ENCODE measurements around the gene IPO13.

Gene IPO13, protein sequence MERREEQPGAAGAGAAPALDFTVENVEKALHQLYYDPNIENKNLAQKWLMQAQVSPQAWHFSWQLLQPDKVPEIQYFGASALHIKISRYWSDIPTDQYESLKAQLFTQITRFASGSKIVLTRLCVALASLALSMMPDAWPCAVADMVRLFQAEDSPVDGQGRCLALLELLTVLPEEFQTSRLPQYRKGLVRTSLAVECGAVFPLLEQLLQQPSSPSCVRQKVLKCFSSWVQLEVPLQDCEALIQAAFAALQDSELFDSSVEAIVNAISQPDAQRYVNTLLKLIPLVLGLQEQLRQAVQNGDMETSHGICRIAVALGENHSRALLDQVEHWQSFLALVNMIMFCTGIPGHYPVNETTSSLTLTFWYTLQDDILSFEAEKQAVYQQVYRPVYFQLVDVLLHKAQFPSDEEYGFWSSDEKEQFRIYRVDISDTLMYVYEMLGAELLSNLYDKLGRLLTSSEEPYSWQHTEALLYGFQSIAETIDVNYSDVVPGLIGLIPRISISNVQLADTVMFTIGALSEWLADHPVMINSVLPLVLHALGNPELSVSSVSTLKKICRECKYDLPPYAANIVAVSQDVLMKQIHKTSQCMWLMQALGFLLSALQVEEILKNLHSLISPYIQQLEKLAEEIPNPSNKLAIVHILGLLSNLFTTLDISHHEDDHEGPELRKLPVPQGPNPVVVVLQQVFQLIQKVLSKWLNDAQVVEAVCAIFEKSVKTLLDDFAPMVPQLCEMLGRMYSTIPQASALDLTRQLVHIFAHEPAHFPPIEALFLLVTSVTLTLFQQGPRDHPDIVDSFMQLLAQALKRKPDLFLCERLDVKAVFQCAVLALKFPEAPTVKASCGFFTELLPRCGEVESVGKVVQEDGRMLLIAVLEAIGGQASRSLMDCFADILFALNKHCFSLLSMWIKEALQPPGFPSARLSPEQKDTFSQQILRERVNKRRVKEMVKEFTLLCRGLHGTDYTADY

GRCh38 chr1:43946236-43947060 lies at the start of gene IPO13:
TSS of gene IPO13 (plus strand) at chr1:43946950. CDS start at chr1:43947601, 651 bp downstream.
- Mint-ChIP-seq H3K9me3 (no peaks in the 10 kb centered on the region), H3K27me3 (no peaks in the 10 kb centered on the region), H3K27ac (peak within 1 kb of the TSS; percentile 91), H3K4me1 (peaks cover 48% of the 10 kb centered on the region), H3K4me3 (peak within 1 kb of the TSS; percentile 92), H3K36me3 (peaks cover 12% of the 10 kb centered on the region)
- DNase-seq, result peak; percentile 96
- CTCF ChIA-PET, result interaction anchor here (0.7 to 9.3 kb wide), 7 partner anchors 10 to 182 kb away, joined by 3 to 105 read pairs (median 4); partner anchors contain the start of gene ARTN

- CTCF ChIA-PET, result no interaction called here
- no peak for DNase-seq
- Mint-ChIP-seq H3K36me3 (peaks cover 6% of the 10 kb centered on the region), H3K9me3 (no peaks in the 10 kb centered on the region), H3K4me1 (no peaks in the 10 kb centered on the region), H3K27ac (no peak overlapping the region), H3K4me3 (no peak overlapping the region), H3K27me3 (no peaks in the 10 kb centered on the region)
Observed at GRCh38 chr1:43898981-43899380, 47.8 kb upstream of the IPO13 start.

DNA sequence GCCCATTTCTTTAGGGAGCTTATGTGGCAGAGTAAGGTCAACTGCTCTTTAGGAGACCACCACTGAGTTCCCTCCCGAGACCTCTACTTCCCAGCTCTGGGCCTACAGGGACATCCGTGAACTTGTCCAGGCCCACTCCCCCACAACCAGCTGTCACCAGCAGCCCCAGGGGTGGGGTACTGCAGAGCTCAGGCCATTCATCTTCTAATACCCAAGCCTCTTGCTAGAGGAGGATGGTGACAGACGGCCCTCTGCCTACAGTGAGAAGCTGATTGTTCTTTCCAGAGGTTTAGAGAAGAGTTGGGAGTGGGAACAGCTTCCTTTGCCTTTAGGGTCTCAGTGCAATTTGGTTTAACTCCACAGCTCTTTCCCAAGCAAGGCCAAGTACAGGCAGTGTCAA lies 46.4 kb upstream of the IPO13 start:
- H3K4me1 Mint-ChIP-seq, result no peaks in the 10 kb centered on the region
- no peaks in the 10 kb centered on the region for H3K27me3 Mint-ChIP-seq
- H3K36me3 Mint-ChIP-seq, result peaks cover 6% of the 10 kb centered on the region
- CTCF ChIA-PET, result interaction anchor here (0.9 to 2.5 kb wide), 3 partner anchors 30 to 136 kb away, joined by 3 to 7 read pairs (median 3); no protein-coding TSS in a partner anchor
- no peak for DNase-seq
- H3K9me3 Mint-ChIP-seq, result no peaks in the 10 kb centered on the region
- H3K4me3 Mint-ChIP-seq, result no peak overlapping the region
- H3K27ac Mint-ChIP-seq, result no peak overlapping the region

GRCh38 chr1:43901196-43901961 lies 45.4 kb upstream of the IPO13 start:
- Mint-ChIP-seq H3K27ac (no peak overlapping the region), H3K4me3 (no peak overlapping the region), H3K36me3 (peaks cover 6% of the 10 kb centered on the region), H3K27me3 (no peaks in the 10 kb centered on the region), H3K4me1 (no peaks in the 10 kb centered on the region), H3K9me3 (no peaks in the 10 kb centered on the region)
- DNase-seq, result no peak
- CTCF ChIA-PET, result interaction anchor here (2.5 to 2.8 kb wide), 2 partner anchors 33 to 138 kb away, joined by 7 to 12 read pairs; no protein-coding TSS in a partner anchor

DNA sequence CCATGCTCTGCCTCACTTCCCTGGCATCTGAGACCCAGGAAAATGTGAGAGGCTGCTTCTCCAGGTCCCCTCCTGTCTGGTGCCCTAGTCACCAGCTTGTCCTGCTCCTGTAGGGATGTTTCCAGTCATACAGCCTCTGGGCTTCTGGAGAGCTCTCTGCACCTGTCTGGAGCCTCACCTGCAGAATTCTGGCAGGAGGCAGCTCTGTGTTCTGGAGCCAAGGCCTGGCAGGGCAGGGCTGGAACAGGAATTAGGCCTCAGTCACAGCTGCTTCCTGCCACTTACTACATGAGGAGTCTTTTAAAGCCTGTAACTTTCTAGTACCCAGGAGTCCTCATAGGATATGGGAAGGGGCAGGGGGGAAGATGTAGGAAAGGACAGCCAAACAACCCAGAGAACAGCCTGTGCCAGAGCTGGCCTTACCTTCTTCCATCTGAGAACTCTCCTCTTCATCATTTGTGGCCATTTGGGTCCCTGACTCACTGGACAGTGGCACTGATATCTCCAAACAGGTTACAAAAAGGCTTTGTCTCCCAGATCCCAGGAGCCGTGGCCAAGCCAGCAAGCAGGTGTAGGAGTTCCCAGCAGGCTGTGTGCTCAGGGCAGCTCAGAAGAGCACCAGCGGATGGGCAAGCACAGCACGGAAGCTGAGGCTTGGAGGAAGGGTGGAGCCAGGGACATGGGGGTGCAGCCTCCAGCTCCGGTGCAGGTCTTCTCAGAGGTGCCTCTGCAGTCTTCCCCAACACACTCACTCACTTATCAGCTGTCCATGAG lies 44.5 kb upstream of the IPO13 start:
- peaks cover 6% of the 10 kb centered on the region for H3K36me3 Mint-ChIP-seq
- DNase-seq, result no peak
- H3K27me3 Mint-ChIP-seq, result no peaks in the 10 kb centered on the region
- H3K4me3 Mint-ChIP-seq, result no peak overlapping the region
- H3K9me3 Mint-ChIP-seq, result no peaks in the 10 kb centered on the region
- H3K27ac Mint-ChIP-seq, result no peak overlapping the region
- CTCF ChIA-PET, result interaction anchor here (2.5 to 2.8 kb wide), 2 partner anchors 33 to 139 kb away, joined by 7 to 12 read pairs; no protein-coding TSS in a partner anchor
- no peaks in the 10 kb centered on the region for H3K4me1 Mint-ChIP-seq

DNA sequence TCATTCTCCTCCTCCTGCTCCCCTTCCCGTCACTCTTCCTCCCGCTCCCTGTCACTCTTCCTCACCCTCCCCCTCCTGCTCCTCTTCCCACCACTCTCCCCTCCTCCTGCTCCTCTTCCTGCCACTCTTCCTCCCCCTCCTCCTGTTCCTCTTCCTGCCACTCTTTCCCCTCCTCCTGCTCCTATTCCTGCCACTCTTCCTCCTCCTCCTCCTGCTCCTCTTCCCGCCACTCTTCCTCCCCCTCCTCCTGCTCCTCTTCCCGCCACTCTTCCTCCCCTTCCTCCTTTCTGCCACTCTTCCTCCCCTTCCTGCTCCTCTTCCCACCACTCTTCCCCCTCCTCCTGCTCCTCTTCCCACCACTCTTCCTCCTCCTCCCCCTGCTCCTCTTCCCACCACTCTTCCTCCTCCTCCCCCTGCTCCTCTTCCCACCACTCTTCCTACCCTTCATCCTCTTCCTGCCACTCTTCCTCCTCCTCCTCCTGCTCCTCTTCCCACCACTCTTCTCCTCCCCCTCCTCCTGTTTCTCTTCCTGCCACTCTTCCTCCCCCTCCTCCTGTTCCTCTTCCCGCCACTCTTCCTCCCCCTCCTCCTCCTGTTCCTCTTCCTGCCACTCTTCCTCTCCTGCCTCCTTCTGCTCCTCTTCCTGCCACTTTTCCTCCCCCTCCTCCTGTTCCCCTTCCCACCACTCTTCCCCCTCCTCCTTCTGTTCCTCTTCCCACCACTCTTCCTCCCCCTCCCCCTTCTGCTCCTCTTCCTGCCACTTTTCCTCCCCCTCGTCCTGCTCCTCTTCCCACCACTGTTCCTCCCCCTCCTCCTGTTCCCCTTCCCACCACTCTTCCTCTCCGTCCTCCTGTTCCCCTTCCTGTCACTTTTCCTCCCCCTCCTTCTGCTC lies 41.8 kb upstream of the IPO13 start:
- CTCF ChIA-PET, result interaction anchor here (1.0 kb wide), 1 partner anchor 142 kb away, joined by 3 read pairs; no protein-coding TSS in a partner anchor
- Mint-ChIP-seq H3K4me3 (no peak overlapping the region), H3K36me3 (peaks cover 3% of the 10 kb centered on the region), H3K27me3 (no peaks in the 10 kb centered on the region), H3K27ac (no peak overlapping the region), H3K9me3 (no peaks in the 10 kb centered on the region), H3K4me1 (no peaks in the 10 kb centered on the region)
- DNase-seq, result no peak

GRCh38 chr1:43908226-43908625 lies 38.5 kb upstream of the IPO13 start:
- H3K36me3 Mint-ChIP-seq, result no peaks in the 10 kb centered on the region
- no peaks in the 10 kb centered on the region for H3K4me1 Mint-ChIP-seq
- no peaks in the 10 kb centered on the region for H3K9me3 Mint-ChIP-seq
- H3K4me3 Mint-ChIP-seq, result no peak overlapping the region
- no peaks in the 10 kb centered on the region for H3K27me3 Mint-ChIP-seq
- CTCF ChIA-PET, result no interaction called here
- DNase-seq, result no peak
- no peak overlapping the region for H3K27ac Mint-ChIP-seq

DNA sequence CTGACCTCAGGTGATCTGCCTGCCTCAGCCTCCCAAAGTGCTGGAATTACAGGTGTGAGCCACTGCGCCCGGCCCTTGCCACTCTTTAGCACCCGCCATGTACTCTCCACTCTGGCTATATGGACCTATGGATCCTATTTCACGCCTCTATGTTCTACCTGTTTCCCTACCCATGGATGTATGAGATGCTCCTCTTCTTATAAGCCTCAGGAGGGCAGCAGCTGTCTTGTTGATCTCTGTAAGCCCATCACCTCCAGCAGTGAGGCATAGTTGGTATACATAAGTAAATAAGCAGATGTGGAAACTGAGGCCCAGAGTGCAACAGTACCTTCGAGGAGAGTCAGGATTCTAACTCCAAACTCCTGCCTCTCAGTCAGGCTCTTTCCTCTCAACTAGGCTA lies 37.9 kb upstream of the IPO13 start:
- Mint-ChIP-seq H3K4me1 (no peaks in the 10 kb centered on the region), H3K27ac (no peak overlapping the region), H3K36me3 (no peaks in the 10 kb centered on the region), H3K4me3 (no peak overlapping the region), H3K27me3 (no peaks in the 10 kb centered on the region), H3K9me3 (no peaks in the 10 kb centered on the region)
- DNase-seq, result no peak
- CTCF ChIA-PET, result no interaction called here

DNA sequence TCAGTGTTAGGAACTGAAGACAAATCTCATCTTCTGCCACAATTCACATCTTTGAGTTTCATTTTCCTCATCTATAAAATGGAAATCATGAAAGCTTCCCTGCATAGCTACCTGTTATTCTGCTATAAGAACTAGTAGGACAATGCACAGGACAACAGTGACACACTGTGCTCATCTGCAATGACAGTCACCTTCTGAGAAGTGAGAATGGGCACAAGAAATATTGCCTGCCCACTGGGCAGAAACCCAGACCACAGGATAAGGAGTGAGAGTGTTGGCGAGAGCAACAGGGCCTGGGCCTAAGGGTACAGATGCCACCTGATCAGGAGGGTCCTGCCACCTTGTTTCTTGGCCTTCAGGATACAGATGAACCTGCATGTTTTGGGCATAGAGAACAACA lies 36.4 kb upstream of the IPO13 start:
- H3K27me3 Mint-ChIP-seq, result peaks cover 3% of the 10 kb centered on the region
- H3K4me1 Mint-ChIP-seq, result no peaks in the 10 kb centered on the region
- no peak overlapping the region for H3K4me3 Mint-ChIP-seq
- no peak for DNase-seq
- no peaks in the 10 kb centered on the region for H3K36me3 Mint-ChIP-seq
- no peaks in the 10 kb centered on the region for H3K9me3 Mint-ChIP-seq
- no peak overlapping the region for H3K27ac Mint-ChIP-seq
- CTCF ChIA-PET, result interaction anchor here (1.1 kb wide), 1 partner anchor 147 kb away, joined by 5 read pairs; no protein-coding TSS in a partner anchor

DNA sequence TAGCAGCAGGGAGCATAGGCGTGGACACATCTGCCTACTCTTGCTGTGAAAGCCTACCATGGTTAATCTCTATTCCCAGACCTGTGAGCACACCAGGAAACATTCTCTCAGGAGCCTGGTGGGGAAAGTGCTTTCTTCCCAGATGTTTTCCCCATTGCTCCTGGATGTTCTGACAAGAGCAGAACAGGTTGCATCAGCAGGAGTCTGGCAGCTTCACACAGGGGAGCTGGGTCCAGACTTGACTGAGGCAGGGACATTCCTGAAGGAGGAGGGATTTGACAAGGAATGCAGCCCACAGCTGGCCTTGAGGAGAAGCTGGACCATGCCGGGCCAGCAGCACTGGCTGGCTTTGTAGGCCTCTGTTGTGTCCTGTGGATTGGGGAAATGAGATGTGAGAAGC lies 34.1 kb upstream of the IPO13 start:
- H3K27ac Mint-ChIP-seq, result no peak overlapping the region
- no peak overlapping the region for H3K4me3 Mint-ChIP-seq
- H3K27me3 Mint-ChIP-seq, result peaks cover 3% of the 10 kb centered on the region
- H3K9me3 Mint-ChIP-seq, result no peaks in the 10 kb centered on the region
- no peak for DNase-seq
- H3K36me3 Mint-ChIP-seq, result no peaks in the 10 kb centered on the region
- CTCF ChIA-PET, result interaction anchor here (1.4 to 3.0 kb wide), 2 partner anchors 22 to 383 kb away, joined by 3 to 16 read pairs; partner anchors contain the start of gene ARTN
- H3K4me1 Mint-ChIP-seq, result no peaks in the 10 kb centered on the region

DNA sequence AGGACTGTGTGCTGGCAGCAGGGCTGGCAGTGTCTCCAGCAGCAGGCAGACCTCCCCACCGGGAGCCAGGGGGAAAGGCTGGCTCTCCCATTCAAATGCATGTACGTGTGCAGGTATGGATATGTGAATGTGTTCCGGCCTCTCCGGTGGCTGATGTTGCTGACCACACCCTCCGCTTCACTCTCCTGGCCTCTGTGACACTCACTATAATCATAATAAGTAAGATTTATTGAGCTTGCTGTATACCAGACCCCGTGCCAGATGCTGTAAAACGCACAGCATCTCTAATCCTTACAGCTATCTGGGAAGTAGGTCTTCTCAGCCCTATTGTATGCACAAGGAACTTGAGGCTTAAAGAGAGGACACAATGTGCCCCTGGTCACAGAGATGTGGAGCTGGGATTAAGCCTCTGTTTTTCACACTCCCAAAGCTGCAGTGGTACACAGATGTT lies 33.7 kb upstream of the IPO13 start:
- H3K4me1 Mint-ChIP-seq, result no peaks in the 10 kb centered on the region
- CTCF ChIA-PET, result interaction anchor here (1.4 to 3.0 kb wide), 2 partner anchors 21 to 383 kb away, joined by 3 to 16 read pairs; partner anchors contain the start of gene ARTN
- H3K27me3 Mint-ChIP-seq, result peaks cover 3% of the 10 kb centered on the region

More for the DNA sequence above, 33.7 kb upstream of the IPO13 start:
- Mint-ChIP-seq H3K4me3 (no peak overlapping the region), H3K27ac (no peak overlapping the region), H3K9me3 (no peaks in the 10 kb centered on the region), H3K36me3 (no peaks in the 10 kb centered on the region)
- DNase-seq, result no peak
